K562 (cell line): ENCODE measurements around the gene DGCR8. TPM values are rescaled to one million over a fixed set of nuclear protein-coding genes. Genes with fewer than 3 reads are reported as not detected.
A peak's percentile ranks its signal among the peaks of the same experiment; 100 is the strongest.

Source experiments
- ATAC-seq: fragments of 200-7000 bp; cut with Tn5 transposase; 3 replicates; pipeline ENCODE4 v1.9.1; 2020; ENCODE audit warnings: moderate library complexity
- BruUV-seq: library from RNA; stranded (reverse); fragments of 400-500 nt; replicated peaks from 2 replicates; lab custom pipeline; 2021; lab: Mats Ljungman, UMichigan
- CTCF ChIA-PET: fragments of 300-600 bp; formaldehyde crosslinking; extraction: SDS; loops from one replicate; lab custom pipeline; 2021; ENCODE audit warnings: low intra/inter-chr PET ratio; lab: Yijun Ruan, JAX
- POLR2A ChIA-PET: fragments of 300-600, 350-650 bp; sonication (Branson Sonifier 250); formaldehyde crosslinking; extraction: SDS; loops from one replicate; lab custom pipeline; 2021; ENCODE audit warnings: antibody characterized with exemption, inconsistent platforms; lab: Yijun Ruan, JAX
- DNase-seq, 4 experiments: peaks; one replicate each; pipeline versions ENCODE4 v3.0.0 to v3.0.0-alpha.2; 2011 to 2018; ENCODE audit warnings: low spot score in 3 of 4, mixed read lengths in 3 of 4; ENCODE audit errors: extremely low read depth in 1 of 4
- FAIRE-seq: peaks from 2 replicates; lab custom pipeline; 2011; peaks lifted over from hg19 to GRCh38; lab: Jason Lieb, UNC
- H2AFZ ChIP-seq: 2 replicates; pipeline ENCODE4 v1.6.0; 2011; ENCODE audit warnings: low read depth, low read length, control low read depth, inconsistent platforms
- H3K27ac ChIP-seq: fragments of 200-600 bp; 3 replicates; pipeline ENCODE4 v1.8.0; 2011; ENCODE audit warnings: low read depth, mild to moderate bottlenecking, control low read depth, inconsistent platforms, low read length, moderate library complexity, mixed read lengths; ENCODE audit errors: extremely low read depth
- H3K27me3 ChIP-seq, 2 experiments: fragments of 300-600 bp in 1 of 2; 2 replicates in 1 of 2; 3 replicates in 1 of 2; pipeline versions ENCODE4 v1.6.0 to v1.8.0; 2011; ENCODE audit warnings: inconsistent platforms in 2 of 2, low read length in 2 of 2, mild to moderate bottlenecking in 1 of 2, mixed read lengths in 1 of 2, moderate library complexity in 1 of 2; ENCODE audit not compliant: control insufficient read depth in 2 of 2, insufficient read depth in 2 of 2
- H3K36me3 ChIP-seq: fragments of 300-600 bp; 3 replicates; pipeline ENCODE4 v1.8.0; 2011; ENCODE audit warnings: mild to moderate bottlenecking, low read length, inconsistent platforms; ENCODE audit not compliant: control insufficient read depth, insufficient read depth
- H3K4me1 ChIP-seq, 2 experiments: fragments of 200-600 bp in 1 of 2; replicated peaks in 1 of 2; 2 replicates in 1 of 2; 3 replicates in 1 of 2; pipeline versions ENCODE4 v1.5.1 to v1.8.0; 2011; ENCODE audit warnings: inconsistent platforms in 2 of 2, low read length in 2 of 2, mild to moderate bottlenecking in 1 of 2, mixed read lengths in 1 of 2, moderate library complexity in 1 of 2; ENCODE audit not compliant: control insufficient read depth in 2 of 2, insufficient read depth in 2 of 2
- H3K4me2 ChIP-seq: 2 replicates; pipeline ENCODE4 v1.6.1; 2011; ENCODE audit warnings: low read length, control low read depth, inconsistent platforms, mixed read lengths; ENCODE audit not compliant: insufficient read depth
- H3K4me3 ChIP-seq: fragments of 200-600 bp; sonication (generic), shearing (Covaris generic); 2 replicates; pipeline ENCODE4 v1.5.1; 2016; ENCODE audit warnings: control low read depth, inconsistent platforms
- H3K79me2 ChIP-seq: fragments of 200-600 bp; 3 replicates; pipeline ENCODE4 v1.8.0; 2011; ENCODE audit warnings: low read length, inconsistent platforms; ENCODE audit not compliant: control insufficient read depth, insufficient read depth
- H3K9ac ChIP-seq, 2 experiments: 2 replicates each; pipeline versions ENCODE4 v1.6.0 to v1.6.1; 2011; ENCODE audit warnings: low read depth in 2 of 2, low read length in 2 of 2, control low read depth in 1 of 2, inconsistent platforms in 1 of 2, mild to moderate bottlenecking in 1 of 2, mixed read lengths in 1 of 2; ENCODE audit not compliant: insufficient read depth in 1 of 2
- H3K9me1 ChIP-seq: one replicate; pipeline ENCODE4 v1.6.0; 2011; ENCODE audit warnings: inconsistent platforms, mild to moderate bottlenecking, low read length, moderate library complexity; ENCODE audit not compliant: control insufficient read depth, insufficient read depth
- H3K9me3 ChIP-seq: replicated peaks from 2 replicates; pipeline ENCODE4 v1.5.1; 2011; ENCODE audit warnings: low read depth, low read length, inconsistent platforms; ENCODE audit not compliant: control insufficient read depth, insufficient read depth
- H4K20me1 ChIP-seq: replicated peaks from 2 replicates; pipeline ENCODE4 v1.6.1; 2011; ENCODE audit warnings: low read length, inconsistent platforms, mixed read lengths; ENCODE audit not compliant: control insufficient read depth, insufficient read depth
- CBX3 ChIP-seq, 2 experiments: IDR thresholded peaks; 1 replicate in 1 of 2; 2 replicates in 1 of 2; pipeline ENCODE4 v1.6.1; 2012; ENCODE audit warnings: inconsistent platforms in 2 of 2, low read length in 2 of 2, borderline replicate concordance in 1 of 2, control low read depth in 1 of 2
- NEUROD1 ChIP-seq: fragments of 150-350 bp; IDR thresholded peaks from 2 replicates; pipeline ENCODE4 v1.6.1; 2014; ENCODE audit warnings: borderline replicate concordance, low read length, low read depth; ENCODE audit not compliant: partially characterized antibody
- POLR2G ChIP-seq: fragments of 200-400 bp; formaldehyde crosslinking; IDR thresholded peaks from 2 replicates; pipeline ENCODE4 v1.6.1; 2017; ENCODE audit warnings: low read depth, mild to moderate bottlenecking, antibody characterized with exemption, low read length, moderate library complexity
- RBBP5 ChIP-seq: fragments of 200-600 bp; sonication (generic); IDR thresholded peaks from 2 replicates; pipeline ENCODE4 v1.6.1; 2012; ENCODE audit warnings: borderline replicate concordance, mild to moderate bottlenecking, low read length, control low read depth, inconsistent platforms; ENCODE audit not compliant: insufficient read depth, poor library complexity, severe bottlenecking
- RBFOX2 ChIP-seq: fragments of 200-400 bp; formaldehyde crosslinking; IDR thresholded peaks from 2 replicates; pipeline ENCODE4 v1.6.1; 2017; ENCODE audit warnings: low read depth, mild to moderate bottlenecking, low read length, moderate library complexity
- WHSC1 ChIP-seq: IDR thresholded peaks from one replicate; pipeline ENCODE4 v1.6.1; 2012; ENCODE audit warnings: low read length, control low read depth, inconsistent platforms
- ZHX1 ChIP-seq: fragments of 150-350 bp; conservative IDR thresholded peaks from 2 replicates; pipeline ENCODE4 v1.6.1; 2014; ENCODE audit warnings: low read length
- ZNF280A ChIP-seq: fragments of 450-650 bp; IDR thresholded peaks from 2 replicates; pipeline ENCODE4 v1.6.1; 2018; ENCODE audit warnings: mild to moderate bottlenecking, low read depth; ENCODE audit not compliant: partially characterized antibody
- ZNF511 ChIP-seq: sonication (generic); formaldehyde crosslinking; IDR thresholded peaks from 2 replicates; pipeline ENCODE4 v1.8.0; 2022; ENCODE audit warnings: mild to moderate bottlenecking, missing genetic modification reagents
- WGBS: fragments of 100-300 bp; shearing (Covaris generic); methylation state at CpG from one replicate; pipeline ENCODE4 v1.1.6; 2016; ENCODE audit warnings: low coverage, mixed read lengths; ENCODE audit not compliant: insufficient coverage; ENCODE audit errors: missing lambda C conversion rate; 5-methylcytosine and 5-hydroxymethylcytosine counted together
- in situ Hi-C: fragments of 300-500 bp; cut with MboI; formaldehyde crosslinking; loops from 4 replicates; pipeline ENCODE4 v1.15.0; 2018; ENCODE audit warnings: inconsistent platforms, mixed read lengths
- intact Hi-C: fragments of 100-400 bp; cut with micrococcal nuclease; formaldehyde crosslinking; loops from 2 replicates; pipeline ENCODE4 v1.14.2; 2022
- polyA plus RNA-seq, 8 experiments: library from polyadenylated mRNA; depleted of rRNA in 4 of 8; stranded (reverse) in 5 of 8; unstranded in 3 of 8; fragments of >200 nt; fragmentation: Nextera tagmentation in 2 of 8; fragmentation: Illumina TruSeq in 1 of 8; extraction: Ambion mirVana in 2 of 8; extraction: Trizol in 1 of 8; gene quantifications; 2 replicates each; pipeline versions ENCODE4 v1.2.1 to v1.2.3, GENCODE V29; 2011 to 2014; ENCODE audit warnings: inconsistent platforms in 1 of 8, missing spikeins in 1 of 8
- total RNA-seq, 7 experiments: library from RNA; depleted of rRNA in 6 of 7; stranded (reverse); fragments of >200 nt in 6 of 7; fragmentation: Illumina TruSeq in 2 of 7; extraction: Trizol in 2 of 7; gene quantifications; 2 replicates each; pipeline versions ENCODE4 v1.2.1 to v1.2.3, GENCODE V29; 2011 to 2021; ENCODE audit warnings: low replicate concordance in 1 of 7

DGCR8 gene
- total and polyA plus RNA-seq, 9 of the 15 experiments (the other 6 are each of a cell fraction or from before 2014, with no cell fraction given): 5.9 to 144 (median 80.1) TPM

- POLR2A ChIA-PET: interaction anchor here (0.6 to 3.3 kb wide), 7 partner anchors 10 to 60 kb away, joined by 3 to 10 read pairs (median 3); no protein-coding TSS in a partner anchor
- in situ Hi-C loops (no loop called here), intact Hi-C loops (no loop called here)
- TF ChIP-seq NEUROD1: no peak
- TF ChIP-seq POLR2G: peak; percentile 19; the same call in 1 of the 2 replicates
- TF ChIP-seq WHSC1: peak; percentile 31
- TF ChIP-seq ZHX1: no peak
- peak; percentile 50 for TF ChIP-seq RBBP5
- no peak for TF ChIP-seq ZNF511
- TF ChIP-seq CBX3 (IDR thresholded peaks at IDR 0.05; ENCODE audit: borderline replicate concordance in 1 of 2, low read length in 2 of 2): peak in 1 of 2 experiments; percentile 19; a peak in 1 of 3 replicates
- TF ChIP-seq RBFOX2: 0 out of 2 replicates have a peak, but pooled peaks have one; percentile 27
- TF ChIP-seq ZNF280A: no peak
- H3K27me3 ChIP-seq: no peaks in the 10 kb centered on the region
- CTCF ChIA-PET: no interaction called here
- H4K20me1 ChIP-seq: peaks cover 11% of the 10 kb centered on the region; the same call in 1 of the 2 replicates
- no peak overlapping the region for H3K4me2 ChIP-seq
- WGBS: 88% methylated on average over 10 of the region's 10 CpGs
- BruUV-seq: no TSS peak
- no peaks in the 10 kb centered on the region for H3K9me3 ChIP-seq
- H2AFZ ChIP-seq: no peak overlapping the region
- ATAC-seq: no peak
- H3K9ac ChIP-seq: peak overlapping the region in 1 of 2 experiments; percentile 46; a peak in 2 of 4 replicates
- peaks cover 28 to 83% of the 10 kb centered on the region in 2 experiments for H3K4me1 ChIP-seq
- FAIRE-seq: no peak
- DNase-seq: no peak
- H3K4me3 ChIP-seq: no peak overlapping the region
- H3K27ac ChIP-seq: no peak overlapping the region
- H3K79me2 ChIP-seq: peaks cover 13% of the 10 kb centered on the region; the same call in 2 of the 3 replicates
- H3K9me1 ChIP-seq: peaks cover 27% of the 10 kb centered on the region
- peaks cover 77% of the 10 kb centered on the region for H3K36me3 ChIP-seq
Observed at GRCh38 chr22:20056161-20056560, 23.9 kb upstream of the DGCR8 start.
